Activated T-cell treated with anti-CD3 and anti-CD28 coated beads for 1 hour (primary cell): ENCODE measurements around the gene ENC1.

ENCODE experiments used
- DNase-seq: peaks from one replicate; pipeline ENCODE4 v3.0.0-alpha.2; 2020; ENCODE audit warnings: low read depth

Gene ENC1

GRCh38 chr5:74608736-74609601 lies 31.6 kb downstream of the ENC1 start:
- DNase-seq = no peak

- DNase-seq = no peak
Observed at GRCh38 chr5:74605759-74606158, 34.8 kb downstream of the ENC1 start.

GRCh38 chr5:74603376-74603775 lies 37.2 kb downstream of the ENC1 start:
- no peak for DNase-seq

- no peak for DNase-seq
Observed at GRCh38 chr5:74599148-74599547, 41.4 kb downstream of the ENC1 start.

GRCh38 chr5:74598731-74599130 lies 41.8 kb downstream of the ENC1 start:
- DNase-seq = no peak

- no peak for DNase-seq
Observed at GRCh38 chr5:74596927-74597326, 43.6 kb downstream of the ENC1 start.

GRCh38 chr5:74595143-74595925 lies 45.2 kb downstream of the ENC1 start:
- DNase-seq = no peak

GRCh38 chr5:74594137-74595040 lies 46.1 kb downstream of the ENC1 start:
- DNase-seq = no peak

- DNase-seq = no peak
Observed at GRCh38 chr5:74589204-74590056, 51.1 kb downstream of the ENC1 start.

- no peak for DNase-seq
Observed at GRCh38 chr5:74588415-74588814, 52.1 kb downstream of the ENC1 start.

- no peak for DNase-seq
Observed at GRCh38 chr5:74587890-74588289, 52.6 kb downstream of the ENC1 start.

- DNase-seq = no peak
Observed at GRCh38 chr5:74587300-74587699, 53.2 kb downstream of the ENC1 start.

GRCh38 chr5:74586856-74587255 lies 53.7 kb downstream of the ENC1 start:
- no peak for DNase-seq

- DNase-seq = no peak
Observed at GRCh38 chr5:74582853-74583252, 57.7 kb downstream of the ENC1 start.

GRCh38 chr5:74581988-74582365 lies 58.6 kb downstream of the ENC1 start:
- DNase-seq = no peak

GRCh38 chr5:74580729-74581109 lies 59.8 kb downstream of the ENC1 start:
- no peak for DNase-seq

GRCh38 chr5:74579215-74579614 lies 61.3 kb downstream of the ENC1 start:
- peak; percentile 7 for DNase-seq

GRCh38 chr5:74578356-74579044 lies 62.0 kb downstream of the ENC1 start:
- no peak for DNase-seq
